HEK293T (cell line): ENCODE results near the gene HTN3.
"Not testable (repeated sequence)": the region's sequence is repeated elsewhere in the genome, so short reads cannot be mapped to it uniquely, and the experiment has no call there.

ENCODE experiments used
- FOXA1 ChIP-seq: fragments of 450-650 bp; IDR thresholded peaks from 2 replicates; pipeline ENCODE4 v1.6.1; 2016; ENCODE audit warnings: mild to moderate bottlenecking
- SUZ12 ChIP-seq: fragments of 450-650 bp; IDR thresholded peaks from 2 replicates; pipeline ENCODE4 v1.6.1; 2016; ENCODE audit warnings: mild to moderate bottlenecking

- TF ChIP-seq SUZ12, FOXA1: not testable (repeated sequence)
Observed at GRCh38 chr4:70028159-70028558, at the start of gene HTN3.
